ENCODE measurements around the gene KIF2C.
"Not testable (repeated sequence)": the region's sequence is repeated elsewhere in the genome, so short reads cannot be mapped to it uniquely, and the experiment has no call there.

The KIF2C gene

DNA sequence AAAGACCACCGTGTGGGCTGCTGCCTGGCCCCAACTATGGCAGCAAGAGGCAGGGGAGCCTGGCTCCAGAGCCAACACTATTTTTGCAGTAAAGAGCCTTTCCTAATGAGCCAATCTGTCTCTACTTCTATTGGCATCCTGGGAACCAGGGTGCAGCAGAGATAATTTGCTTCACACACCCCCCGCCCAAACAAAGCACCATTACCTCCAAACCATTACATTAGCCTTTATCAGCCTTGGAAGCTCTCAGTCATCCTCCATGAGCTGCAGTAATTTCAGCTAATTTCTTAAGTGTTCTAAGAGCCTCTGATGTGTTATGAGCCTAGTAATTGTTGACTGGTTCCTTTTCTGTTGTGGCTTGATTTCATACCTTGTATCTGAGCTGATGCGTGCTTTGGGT lies 43.5 kb upstream of the KIF2C start:
- intact Hi-C loops (cut with DNase I; ENCODE audit: low total_unique reads): no loop called here
- H3K27me3 ChIP-seq: no peaks in the 10 kb centered on the region

DNA sequence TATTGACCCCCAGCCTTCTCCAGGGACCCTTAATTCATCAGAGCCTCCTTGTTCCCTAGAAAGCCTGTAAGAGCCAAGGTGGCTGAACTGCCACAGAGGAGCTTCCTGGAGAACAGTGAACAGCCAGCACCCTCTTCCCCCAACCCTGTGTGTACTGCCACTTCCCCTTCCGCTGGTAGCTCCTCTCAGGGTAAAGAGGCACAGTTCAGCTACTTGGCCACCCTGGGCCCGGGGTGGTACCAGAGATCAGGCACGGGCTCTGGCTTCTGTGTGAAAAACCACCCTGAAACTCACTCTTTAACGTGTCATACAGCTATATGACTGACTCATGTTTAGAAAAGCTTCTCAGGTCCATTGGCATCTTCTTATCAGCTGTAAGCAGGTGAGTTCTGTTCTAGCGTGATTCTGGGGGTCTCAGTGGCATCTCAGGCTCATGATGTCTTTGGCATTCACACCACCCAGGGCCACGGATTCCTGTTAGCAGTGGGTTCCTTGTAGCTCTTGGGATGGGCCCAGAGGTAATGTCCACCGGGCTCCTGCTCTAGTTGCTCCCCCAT lies 42.8 kb upstream of the KIF2C start:
- no peak overlapping the region for H3K27ac ChIP-seq

More for the DNA sequence above, 43.5 kb upstream of the KIF2C start:
- no peaks in the 10 kb centered on the region for H3K4me1 ChIP-seq
- no peaks in the 10 kb centered on the region for H3K9me3 ChIP-seq
- no peak overlapping the region for H3K27ac ChIP-seq
- no peak for DNase-seq
- no peaks in the 10 kb centered on the region for H3K36me3 ChIP-seq
- TF ChIP-seq CTCF (IDR thresholded peaks at IDR 0.05): no peak
- no peak overlapping the region for H3K4me3 ChIP-seq

DNA sequence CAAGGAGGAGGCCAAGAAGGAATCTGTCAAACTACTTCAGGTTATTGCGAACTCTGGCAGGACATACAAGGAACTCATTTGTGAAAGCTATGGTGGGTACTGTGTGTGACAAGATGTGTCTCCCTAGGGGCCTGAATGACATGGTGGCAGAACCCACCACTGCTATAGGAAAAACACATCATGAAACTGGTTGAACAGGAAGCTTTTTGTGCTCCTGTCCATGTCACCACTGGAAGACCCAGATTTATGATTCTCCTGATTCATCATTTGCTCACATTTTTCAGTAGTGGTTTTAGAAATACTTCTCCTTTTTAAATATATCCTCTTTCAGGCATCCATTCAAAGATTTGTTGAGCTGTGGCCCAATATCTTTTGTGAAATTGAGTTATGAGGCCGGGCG lies 41.5 kb upstream of the KIF2C start:
- no peak overlapping the region for H3K27ac ChIP-seq
- no peak for TF ChIP-seq CTCF (IDR thresholded peaks at IDR 0.05)
- intact Hi-C loops (cut with DNase I; ENCODE audit: low total_unique reads): no loop called here
- H3K36me3 ChIP-seq: no peaks in the 10 kb centered on the region
- H3K4me3 ChIP-seq: no peak overlapping the region
- H3K4me1 ChIP-seq: no peaks in the 10 kb centered on the region
- DNase-seq: no peak
- no peaks in the 10 kb centered on the region for H3K27me3 ChIP-seq
- no peaks in the 10 kb centered on the region for H3K9me3 ChIP-seq

More for the DNA sequence above, 42.8 kb upstream of the KIF2C start:
- Histone ChIP-seq H3K27me3 (no peaks in the 10 kb centered on the region), H3K36me3 (no peaks in the 10 kb centered on the region), H3K9me3 (no peaks in the 10 kb centered on the region), H3K4me3 (no peak overlapping the region), H3K4me1 (no peaks in the 10 kb centered on the region)
- intact Hi-C loops (cut with DNase I; ENCODE audit: low total_unique reads): no loop called here
- no peak for TF ChIP-seq CTCF (IDR thresholded peaks at IDR 0.05)
- DNase-seq: peak in 1 of 2 donors; percentile 34

DNA sequence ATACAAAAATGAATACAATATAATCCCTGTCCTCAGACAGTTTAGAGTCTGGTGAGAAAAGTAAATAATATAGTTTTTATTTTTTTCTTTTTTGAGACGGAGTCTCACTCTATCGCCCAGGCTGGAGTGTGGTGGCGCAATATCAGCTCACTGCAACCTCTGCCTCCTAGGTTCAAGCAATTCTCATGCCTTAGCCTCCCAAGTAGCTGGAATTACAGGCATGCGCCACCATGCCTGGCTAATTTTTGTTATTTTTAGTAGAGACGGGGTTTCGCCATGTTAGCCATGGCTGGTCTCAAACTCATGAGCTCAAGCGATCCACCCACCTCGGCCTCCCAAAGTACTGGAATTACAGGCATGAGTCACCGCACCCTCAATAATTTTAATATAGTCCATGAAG lies 40.3 kb upstream of the KIF2C start:
- H3K4me1 ChIP-seq; H3K27ac ChIP-seq; H3K9me3 ChIP-seq; intact Hi-C loops (cut with DNase I; ENCODE audit: low total_unique reads); H3K36me3 ChIP-seq; H3K27me3 ChIP-seq; H3K4me3 ChIP-seq; DNase-seq: not testable (repeated sequence)

DNA sequence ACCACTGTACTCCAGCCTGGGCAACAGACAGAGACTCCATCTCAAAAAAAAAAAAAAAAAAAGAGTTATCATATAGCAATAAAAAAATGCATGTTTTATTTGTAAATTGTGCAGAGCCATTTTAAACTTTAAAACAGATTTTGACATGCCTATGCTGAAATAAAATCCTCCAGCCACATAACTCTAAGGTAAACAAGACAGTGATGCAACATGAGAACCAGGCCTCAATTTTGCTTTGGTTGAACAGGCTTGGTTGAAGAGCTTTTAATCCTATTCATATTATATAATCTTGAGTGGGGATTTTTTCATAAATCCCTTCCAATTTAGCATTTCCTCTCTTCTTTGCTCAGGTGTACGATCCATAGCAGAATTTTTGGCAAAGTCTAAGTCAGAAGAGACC lies 39.1 kb upstream of the KIF2C start:
- TF ChIP-seq CTCF (IDR thresholded peaks at IDR 0.05): no peak
- intact Hi-C loops (cut with DNase I; ENCODE audit: low total_unique reads): no loop called here
- H3K4me1 ChIP-seq: no peaks in the 10 kb centered on the region

GRCh38 chr1:44701141-44701573 lies 38.5 kb upstream of the KIF2C start:
- no peaks in the 10 kb centered on the region for H3K9me3 ChIP-seq
- intact Hi-C loops (cut with DNase I; ENCODE audit: low total_unique reads): no loop called here
- H3K4me1 ChIP-seq: no peaks in the 10 kb centered on the region
- H3K27me3 ChIP-seq: no peaks in the 10 kb centered on the region
- no peak overlapping the region for H3K27ac ChIP-seq
- no peak for DNase-seq
- H3K4me3 ChIP-seq: no peak overlapping the region
- H3K36me3 ChIP-seq: no peaks in the 10 kb centered on the region
- TF ChIP-seq CTCF (IDR thresholded peaks at IDR 0.05): no peak

More for the DNA sequence above, 39.1 kb upstream of the KIF2C start:
- Histone ChIP-seq H3K9me3 (no peaks in the 10 kb centered on the region), H3K27me3 (no peaks in the 10 kb centered on the region), H3K4me3 (no peak overlapping the region), H3K36me3 (no peaks in the 10 kb centered on the region), H3K27ac (no peak overlapping the region)
- DNase-seq: no peak
